Naive thymus-derived CD8-positive, alpha-beta T cell (primary cell): ENCODE results near the gene TMEM208. TPM values are rescaled to one million over a fixed set of nuclear protein-coding genes. Genes with fewer than 3 reads are reported as not detected.

Source experiments
- ATAC-seq, 2 donors: fragments of 150-1000 bp; cut with Tn5 transposase in 1 of 2; sonication (Bioruptor Pico), chemical (Tn5 transposase) in 1 of 2; 1 replicate in 1 of 2; 2 replicates in 1 of 2; pipeline ENCODE4 v1.10.0; 2021; ENCODE audit warnings: mild to moderate bottlenecking in 2 of 2, moderate library complexity in 2 of 2
- POLR2A ChIA-PET: fragments of 350-600 bp; sonication (Branson Sonifier 250); formaldehyde crosslinking; loops from one replicate; lab custom pipeline; 2021; ENCODE audit warnings: antibody characterized with exemption; lab: Charles Lee
- DNase-seq, 10 donors: peaks; one replicate each; pipeline versions ENCODE4 v3.0.0 to v3.0.0-alpha.2; 2020 to 2022
- H3K27ac Mint-ChIP-seq, 10 donors: one replicate each; pipeline ENCODE4 v1.8.0; 2020 to 2022; ENCODE audit warnings: mild to moderate bottlenecking in 10 of 10, mixed read lengths in 10 of 10, moderate library complexity in 4 of 10, inconsistent platforms in 1 of 10
- H3K27me3 Mint-ChIP-seq, 5 donors: one replicate each; pipeline ENCODE4 v1.8.0; 2021 to 2022; ENCODE audit warnings: mixed read lengths in 5 of 5
- H3K36me3 Mint-ChIP-seq, 3 donors: one replicate each; pipeline ENCODE4 v1.8.0; 2020 to 2022; ENCODE audit warnings: mixed read lengths in 3 of 3, mild to moderate bottlenecking in 2 of 3, inconsistent platforms in 1 of 3
- H3K4me1 Mint-ChIP-seq, 4 donors: one replicate each; pipeline ENCODE4 v1.8.0; 2021 to 2022; ENCODE audit warnings: mixed read lengths in 4 of 4
- H3K4me3 Mint-ChIP-seq, 10 donors: one replicate each; pipeline ENCODE4 v1.8.0; 2020 to 2022; ENCODE audit warnings: mild to moderate bottlenecking in 10 of 10, mixed read lengths in 10 of 10, moderate library complexity in 6 of 10, inconsistent platforms in 1 of 10
- H3K9me3 Mint-ChIP-seq, 9 donors: one replicate each; pipeline ENCODE4 v1.8.0; 2020 to 2022; ENCODE audit warnings: mixed read lengths in 9 of 9, mild to moderate bottlenecking in 3 of 9, inconsistent platforms in 1 of 9, moderate library complexity in 1 of 9
- polyA plus RNA-seq, 3 donors: library from polyadenylated mRNA; unstranded; fragments of 300-500 nt; fragmentation: Illumina TruSeq; gene quantifications; one replicate each; pipeline ENCODE4 v1.2.3, GENCODE V29; 2021
- total RNA-seq, 8 experiments: library from RNA in 2 of 8; stranded (reverse) in 2 of 8; gene quantifications; one replicate each; pipeline ENCODE4 v1.2.3 and lab custom pipeline; 2021 to 2026

TMEM208 gene
- total RNA-seq: 10 to 100 TPM; 40.0 to 40.2 TPM
- polyA plus RNA-seq: 10 to 100 TPM; 65.3 to 88.4 (median 76.4) TPM
- total RNA-seq (lab: John Stamatoyannopoulos, UW): 16.2 to 55.0 (median 20.8) reads per million in 6 experiments

GRCh38 chr16:67226804-67227566 lies at the start of gene TMEM208:
TMEM208 (plus strand) TSS chr16:67227130; CDS start chr16:67227219, 89 bp downstream.
- peak; percentile 91 to 99 (median 98) for DNase-seq
- H3K4me1 Mint-ChIP-seq: peaks cover 25 to 53% (median 48%) of the 10 kb centered on the region in 4 donors
- no peaks in the 10 kb centered on the region for H3K27me3 Mint-ChIP-seq
- POLR2A ChIA-PET: interaction anchor here (0.8 to 7.8 kb wide), 16 partner anchors 8 to 198 kb away, joined by 3 to 99 read pairs (median 4); partner anchors contain the start of genes CBFB, E2F4, FBXL8 and FHOD1
- ATAC-seq: peak; percentile 94 to 95
- H3K36me3 Mint-ChIP-seq: peaks cover 0 to 25% (median 0%) of the 10 kb centered on the region in 3 donors
- H3K4me3 Mint-ChIP-seq: peak within 1 kb of the TSS; percentile 97 to 100 (median 99)
- H3K9me3 Mint-ChIP-seq: no peaks in the 10 kb centered on the region
- H3K27ac Mint-ChIP-seq: peak within 1 kb of the TSS; percentile 93 to 99 (median 99)

GRCh38 chr16:67177743-67178699 lies 48.9 kb upstream of the TMEM208 start:
- Mint-ChIP-seq H3K4me1 (peaks cover 11 to 31% (median 27%) of the 10 kb centered on the region in 4 donors), H3K4me3 (peak overlapping the region; percentile 29 to 74 (median 64)), H3K27me3 (peaks cover 23 to 56% (median 29%) of the 10 kb centered on the region in 5 donors), H3K27ac (peak overlapping the region in 1 of 10 donors; percentile 33), H3K9me3 (no peaks in the 10 kb centered on the region), H3K36me3 (peaks cover 0 to 3% (median 0%) of the 10 kb centered on the region in 3 donors)
- ATAC-seq (peak; percentile 48 to 74), DNase-seq (peak in 7 of 10 donors; percentile 28 to 50 (median 40))
- POLR2A ChIA-PET: no interaction called here

GRCh38 chr16:67179421-67180080 lies 47.4 kb upstream of the TMEM208 start:
- POLR2A ChIA-PET: no interaction called here
- H3K9me3 Mint-ChIP-seq: no peaks in the 10 kb centered on the region
- H3K4me1 Mint-ChIP-seq: peaks cover 3 to 19% (median 14%) of the 10 kb centered on the region in 4 donors
- peak overlapping the region in 2 of 10 donors; percentile 11 to 14 for H3K4me3 Mint-ChIP-seq
- DNase-seq: no peak
- H3K36me3 Mint-ChIP-seq: no peaks in the 10 kb centered on the region
- no peak for ATAC-seq
- peaks cover 15 to 45% (median 22%) of the 10 kb centered on the region in 5 donors for H3K27me3 Mint-ChIP-seq
- H3K27ac Mint-ChIP-seq: no peak overlapping the region

- Mint-ChIP-seq H3K9me3 (no peaks in the 10 kb centered on the region), H3K36me3 (no peaks in the 10 kb centered on the region), H3K4me3 (no peak overlapping the region), H3K4me1 (peaks cover 5 to 20% (median 19%) of the 10 kb centered on the region in 4 donors), H3K27me3 (peaks cover 15 to 42% (median 22%) of the 10 kb centered on the region in 5 donors), H3K27ac (no peak overlapping the region)
- ATAC-seq (no peak), DNase-seq (no peak)
- POLR2A ChIA-PET: no interaction called here
Observed at GRCh38 chr16:67180166-67180565, 46.8 kb upstream of the TMEM208 start.

- Mint-ChIP-seq H3K36me3 (no peaks in the 10 kb centered on the region), H3K27me3 (peaks cover 13 to 31% (median 21%) of the 10 kb centered on the region in 5 donors), H3K4me1 (peaks cover 11 to 25% (median 23%) of the 10 kb centered on the region in 4 donors), H3K27ac (no peak overlapping the region), H3K4me3 (no peak overlapping the region), H3K9me3 (no peaks in the 10 kb centered on the region)
- ATAC-seq (no peak), DNase-seq (no peak)
- POLR2A ChIA-PET: no interaction called here
Observed at GRCh38 chr16:67181346-67181745, 45.6 kb upstream of the TMEM208 start.

GRCh38 chr16:67182288-67182687 lies 44.6 kb upstream of the TMEM208 start:
- Mint-ChIP-seq H3K4me1 (peaks cover 11 to 25% (median 22%) of the 10 kb centered on the region in 4 donors), H3K4me3 (no peak overlapping the region), H3K27ac (no peak overlapping the region), H3K9me3 (no peaks in the 10 kb centered on the region), H3K36me3 (no peaks in the 10 kb centered on the region), H3K27me3 (peaks cover 9 to 23% (median 17%) of the 10 kb centered on the region in 5 donors)
- POLR2A ChIA-PET: interaction anchor here (1.3 kb wide), 1 partner anchor 10 kb away, joined by 3 read pairs; the partner anchor contains the start of gene E2F4
- ATAC-seq (no peak), DNase-seq (no peak)

- Mint-ChIP-seq H3K36me3 (no peaks in the 10 kb centered on the region), H3K9me3 (no peaks in the 10 kb centered on the region), H3K4me3 (no peak overlapping the region), H3K27ac (no peak overlapping the region), H3K27me3 (peaks cover 5 to 16% (median 12%) of the 10 kb centered on the region in 5 donors), H3K4me1 (peaks cover 11 to 20% (median 16%) of the 10 kb centered on the region in 4 donors)
- POLR2A ChIA-PET: interaction anchor here (1.3 to 2.5 kb wide), 2 partner anchors 9 to 23 kb away, joined by 3 to 15 read pairs; partner anchors contain the start of genes E2F4, FBXL8 and TRADD
- ATAC-seq: no peak
- DNase-seq: no peak
Observed at GRCh38 chr16:67183284-67183626, 43.7 kb upstream of the TMEM208 start.

- H3K27ac Mint-ChIP-seq: peak within 1 kb of the TSS in 5 of 10 donors; percentile 15 to 89 (median 66)
- ATAC-seq: peak; percentile 91 to 95
- peaks cover 2 to 12% (median 7%) of the 10 kb centered on the region in 5 donors for H3K27me3 Mint-ChIP-seq
- DNase-seq: peak; percentile 82 to 97 (median 94)
- no peaks in the 10 kb centered on the region for H3K36me3 Mint-ChIP-seq
- H3K9me3 Mint-ChIP-seq: no peaks in the 10 kb centered on the region
- POLR2A ChIA-PET: interaction anchor here (0.6 to 2.5 kb wide), 6 partner anchors 9 to 156 kb away, joined by 3 to 15 read pairs (median 4); partner anchors contain the start of genes E2F4, FBXL8, FHOD1 and TRADD
- peaks cover 10 to 16% (median 11%) of the 10 kb centered on the region in 4 donors for H3K4me1 Mint-ChIP-seq
- peak within 1 kb of the TSS in 6 of 10 donors; percentile 55 to 90 (median 80) for H3K4me3 Mint-ChIP-seq
Observed at GRCh38 chr16:67183627-67184452, 43.1 kb upstream of the TMEM208 start, which contains the start of gene MATCAP1. MATCAP1 (minus strand) TSS chr16:67183963; CDS start chr16:67180610, 3,353 bp downstream.

- DNase-seq: peak in 1 of 10 donors; percentile 40
- peak overlapping the region in 5 of 10 donors; percentile 15 to 89 (median 66) for H3K27ac Mint-ChIP-seq
- peak in 1 of 2 donors; percentile 15 for ATAC-seq
- H3K9me3 Mint-ChIP-seq: no peaks in the 10 kb centered on the region
- H3K36me3 Mint-ChIP-seq: no peaks in the 10 kb centered on the region
- peak overlapping the region in 6 of 10 donors; percentile 55 to 90 (median 80) for H3K4me3 Mint-ChIP-seq
- peaks cover 0 to 7% (median under 1%) of the 10 kb centered on the region in 5 donors for H3K27me3 Mint-ChIP-seq
- H3K4me1 Mint-ChIP-seq: peaks cover 8 to 14% (median 11%) of the 10 kb centered on the region in 4 donors
- POLR2A ChIA-PET: interaction anchor here (1.2 to 2.5 kb wide), 7 partner anchors 10 to 156 kb away, joined by 3 to 15 read pairs (median 4); partner anchors contain the start of genes FBXL8, FHOD1, TMEM208 and TRADD
Observed at GRCh38 chr16:67184453-67184994, 42.4 kb upstream of the TMEM208 start.

GRCh38 chr16:67184995-67185650 lies 41.8 kb upstream of the TMEM208 start:
- H3K27ac Mint-ChIP-seq: peak overlapping the region; percentile 43 to 88 (median 78)
- DNase-seq (peak; percentile 67 to 89 (median 80)), ATAC-seq (peak; percentile 22 to 33)
- peak overlapping the region in 8 of 10 donors; percentile 74 to 94 (median 89) for H3K4me3 Mint-ChIP-seq
- H3K9me3 Mint-ChIP-seq: no peaks in the 10 kb centered on the region
- POLR2A ChIA-PET: interaction anchor here (0.7 to 2.5 kb wide), 8 partner anchors 11 to 157 kb away, joined by 3 to 15 read pairs (median 4); partner anchors contain the start of genes FBXL8, FHOD1, TMEM208 and TRADD
- peaks cover 0 to 7% (median 0%) of the 10 kb centered on the region in 5 donors for H3K27me3 Mint-ChIP-seq
- H3K4me1 Mint-ChIP-seq: peaks cover 8 to 14% (median 11%) of the 10 kb centered on the region in 4 donors
- no peaks in the 10 kb centered on the region for H3K36me3 Mint-ChIP-seq
